Measurements from ENCODE around the gene QRICH1. TPM values are rescaled to one million over a fixed set of nuclear protein-coding genes. Genes with fewer than 3 reads are reported as not detected.

QRICH1 gene
- total and polyA plus RNA-seq, 12 donors = 21.1 to 72.5 (median 57.6) TPM

- Histone ChIP-seq H3K27ac (no peak overlapping the region), H3K9me3 (no peaks in the 10 kb centered on the region), H3K27me3 (no peaks in the 10 kb centered on the region), H3K4me3 (no peak overlapping the region), H3K4me1 (peaks cover 8 to 54% (median 32%) of the 10 kb centered on the region in 9 donors), H3K36me3 (peaks cover 0 to 63% (median 20%) of the 10 kb centered on the region in 9 donors)
- DNase-seq (no peak), ATAC-seq (no peak)
- intact Hi-C loops (cut with DNase I) = no loop called here
- WGBS, 2 donors = 86 to 88% methylated on average over 8 of the region's 8 CpGs
- TF ChIP-seq CTCF (IDR thresholded peaks at IDR 0.05) = no peak
These were observed 78.8 kb downstream of the QRICH1 start for GRCh38 chr3:49015072-49015471.

GRCh38 chr3:49013738-49014660 is 79.9 kb downstream of the QRICH1 start:
- H3K36me3 ChIP-seq = peaks cover 0 to 68% (median 20%) of the 10 kb centered on the region in 9 donors

GRCh38 chr3:49013113-49013737 is 80.6 kb downstream of the QRICH1 start:
- no peak for DNase-seq
- TF ChIP-seq CTCF (IDR thresholded peaks at IDR 0.05) = no peak
- no peaks in the 10 kb centered on the region for H3K9me3 ChIP-seq
- H3K4me1 ChIP-seq = peaks cover 8 to 42% (median 27%) of the 10 kb centered on the region in 9 donors
- no peak for ATAC-seq
- WGBS, 2 donors = 78 to 81% methylated on average over 19 of the region's 19 CpGs
- peaks cover 0 to 68% (median 20%) of the 10 kb centered on the region in 9 donors for H3K36me3 ChIP-seq
- intact Hi-C loops (cut with DNase I) = no loop called here
- H3K27me3 ChIP-seq = no peaks in the 10 kb centered on the region
- H3K27ac ChIP-seq = peak overlapping the region in 8 of 10 donors; percentile 16 to 70 (median 48)
- H3K4me3 ChIP-seq = no peak overlapping the region

More at GRCh38 chr3:49013738-49014660, 79.9 kb downstream of the QRICH1 start:
- no peak for DNase-seq
- intact Hi-C loops (cut with DNase I) = no loop called here
- WGBS, 2 donors = 86% methylated on average over 24 of the region's 24 CpGs
- Histone ChIP-seq H3K9me3 (no peaks in the 10 kb centered on the region), H3K27ac (peak overlapping the region in 1 of 10 donors; percentile 46), H3K4me1 (peaks cover 8 to 43% (median 25%) of the 10 kb centered on the region in 9 donors), H3K4me3 (no peak overlapping the region), H3K27me3 (no peaks in the 10 kb centered on the region)
- peak; percentile 14 to 54 (median 39) for TF ChIP-seq CTCF (IDR thresholded peaks at IDR 0.05)
- no peak for ATAC-seq

- intact Hi-C loops (cut with DNase I) = no loop called here
- TF ChIP-seq CTCF (IDR thresholded peaks at IDR 0.05) = no peak
- Histone ChIP-seq H3K9me3 (no peaks in the 10 kb centered on the region), H3K4me1 (peaks cover 7 to 41% (median 28%) of the 10 kb centered on the region in 9 donors), H3K36me3 (peaks cover 0 to 68% (median 20%) of the 10 kb centered on the region in 9 donors), H3K4me3 (no peak overlapping the region), H3K27me3 (no peaks in the 10 kb centered on the region), H3K27ac (peak overlapping the region in 8 of 10 donors; percentile 16 to 70 (median 48))
- peak in 5 of 8 donors; percentile 1 to 21 (median 12) for ATAC-seq
- 47 to 56% methylated on average over 17 of the region's 17 CpGs for WGBS, 2 donors
- DNase-seq = no peak
These were observed 81.3 kb downstream of the QRICH1 start for GRCh38 chr3:49012441-49013017.
